ENCODE measurements around the gene AGBL4.

GRCh38 chr1:48617252-48617651, 1406.5 kb downstream of the AGBL4 start:
- TF ChIP-seq CTCF (IDR thresholded peaks at IDR 0.05; ENCODE audit: low read length) (no peak), EZH2 (IDR thresholded peaks at IDR 0.05; ENCODE audit: borderline replicate concordance, low read length) (no peak)

Measured in OCI-LY1 (cell line).